Measurements from ENCODE around the gene INHA.

INHA gene

DNA sequence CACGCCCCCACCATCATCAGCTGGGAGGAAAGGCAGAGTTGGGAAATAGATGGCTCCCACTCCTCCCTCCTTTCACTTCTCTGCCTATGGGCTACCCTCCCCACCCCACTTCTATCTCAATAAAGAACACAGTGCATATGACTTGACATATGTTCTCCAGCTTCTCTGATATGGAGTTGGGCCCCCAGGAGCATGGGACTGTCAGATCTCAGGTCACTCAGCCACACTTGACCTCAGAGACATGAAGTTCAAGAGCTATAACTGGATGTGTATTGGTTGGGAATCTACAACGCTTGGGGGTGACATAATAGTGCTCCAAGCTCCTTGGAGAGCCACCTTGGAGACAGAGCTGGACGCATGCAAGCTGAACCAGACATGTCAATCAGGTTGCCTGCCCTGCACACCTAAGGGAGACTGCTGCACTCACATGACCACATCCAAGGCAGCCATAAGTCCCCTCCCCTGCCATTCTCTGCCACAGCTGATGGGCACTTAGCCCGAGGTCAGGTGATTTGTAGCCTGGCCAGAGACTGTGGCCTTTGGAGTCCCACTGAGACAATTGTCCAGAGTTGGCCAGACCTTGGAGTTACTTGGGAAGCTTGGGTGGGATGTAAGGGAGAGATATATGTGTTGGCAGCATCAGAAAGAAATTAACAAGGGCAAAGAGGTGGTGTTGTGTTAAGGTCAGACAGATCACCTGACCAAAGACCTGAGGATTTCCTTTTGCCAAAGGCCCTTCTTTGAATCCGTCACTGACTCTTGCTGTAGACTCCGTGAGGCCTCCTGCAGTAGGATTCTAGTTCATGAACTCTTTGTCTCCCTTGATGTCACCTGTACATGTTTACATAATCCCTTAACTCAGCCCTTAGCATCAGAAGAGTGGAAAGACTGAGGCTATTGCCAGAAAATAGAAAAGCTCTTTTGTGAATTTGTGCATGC lies 3.7 kb downstream of the INHA start:
- DNase-seq, result no peak

GRCh38 chr2:219576505-219577388 lies 4.6 kb downstream of the INHA start:
- peak in 1 of 2 experiments; percentile 65 for DNase-seq

DNA sequence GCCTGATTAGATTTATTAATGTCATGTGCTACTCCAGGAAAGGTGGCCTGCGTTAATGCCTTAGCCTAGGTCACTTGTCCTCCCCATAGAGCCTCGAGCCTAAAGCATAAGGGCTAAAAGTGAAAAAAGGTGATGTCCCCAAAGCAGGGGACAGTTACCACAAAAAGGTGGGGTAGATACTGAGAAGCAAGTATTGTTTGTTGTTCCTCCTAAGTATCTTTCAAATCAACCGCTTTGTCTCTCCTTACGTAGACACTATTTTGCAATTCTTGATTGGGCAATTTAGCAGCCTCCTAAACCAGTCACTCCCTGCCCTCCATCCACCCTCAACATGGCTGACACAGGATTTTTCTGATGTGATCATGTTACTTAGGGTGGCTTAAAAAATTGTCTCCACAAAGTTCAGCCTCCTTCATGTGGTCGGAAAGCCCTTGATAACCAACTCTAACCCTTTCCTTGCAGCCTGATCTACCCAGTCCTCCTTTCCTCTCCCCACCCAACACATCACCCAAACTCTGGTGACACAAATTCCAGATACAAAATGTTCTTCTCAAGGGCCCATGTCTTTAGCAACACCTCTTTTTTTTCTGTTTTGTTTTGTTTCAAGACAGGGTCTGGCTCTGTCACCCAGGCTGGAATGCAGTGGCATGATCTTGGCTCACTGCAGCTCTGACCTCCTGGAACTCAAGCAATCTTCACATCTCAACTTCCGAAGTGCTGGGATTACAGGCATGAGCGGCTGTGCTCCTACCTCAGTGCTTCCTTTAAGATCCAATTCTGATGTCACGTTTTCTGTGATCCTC lies 6.9 kb downstream of the INHA start:
- DNase-seq, result no peak

DNA sequence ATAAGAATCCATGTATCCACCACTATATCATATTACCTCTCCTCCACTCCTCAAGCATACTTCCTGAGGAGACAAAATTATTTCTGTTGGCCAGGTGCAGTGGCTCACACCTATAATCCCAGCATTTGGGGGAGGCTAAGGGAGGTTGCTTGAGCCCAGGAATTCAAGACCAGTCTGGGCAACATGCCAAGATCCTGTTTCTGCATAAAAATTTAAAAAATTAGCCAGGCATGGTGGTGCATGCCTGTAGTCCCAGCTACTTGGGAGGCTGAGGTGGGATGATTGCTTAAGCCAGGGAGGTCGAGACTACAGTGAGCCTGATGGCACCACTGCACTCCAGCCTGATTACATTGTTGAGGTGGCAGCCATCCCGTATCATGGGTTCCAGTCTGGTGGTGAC lies 9.2 kb downstream of the INHA start:
- no peak for DNase-seq

GRCh38 chr2:219591091-219591490 lies 19.0 kb downstream of the INHA start:
- no peak for DNase-seq

DNA sequence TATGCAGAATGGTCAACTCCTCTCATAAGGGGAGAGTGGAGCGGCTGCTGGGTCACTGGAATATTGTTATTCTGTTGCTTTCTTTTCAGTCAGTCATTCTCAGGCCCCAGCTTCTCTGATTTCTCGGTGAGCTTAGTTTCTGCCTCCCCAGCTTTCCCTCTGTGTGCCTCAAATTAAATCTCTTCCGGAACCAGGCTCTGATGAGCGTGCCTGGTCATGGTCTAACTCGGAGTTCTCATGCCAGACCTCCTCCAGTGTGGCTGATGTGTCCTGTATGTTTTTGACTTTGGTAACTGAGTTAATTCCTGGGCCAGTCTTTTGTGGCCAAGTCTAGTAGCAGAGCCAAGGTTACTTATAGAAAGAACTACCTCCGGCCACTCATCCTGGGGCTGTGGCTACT lies 20.6 kb downstream of the INHA start:
- DNase-seq, result no peak

GRCh38 chr2:219593154-219593553 lies 21.0 kb downstream of the INHA start:
- DNase-seq, result no peak

GRCh38 chr2:219595256-219595655 lies 23.1 kb downstream of the INHA start:
- no peak for DNase-seq

DNA sequence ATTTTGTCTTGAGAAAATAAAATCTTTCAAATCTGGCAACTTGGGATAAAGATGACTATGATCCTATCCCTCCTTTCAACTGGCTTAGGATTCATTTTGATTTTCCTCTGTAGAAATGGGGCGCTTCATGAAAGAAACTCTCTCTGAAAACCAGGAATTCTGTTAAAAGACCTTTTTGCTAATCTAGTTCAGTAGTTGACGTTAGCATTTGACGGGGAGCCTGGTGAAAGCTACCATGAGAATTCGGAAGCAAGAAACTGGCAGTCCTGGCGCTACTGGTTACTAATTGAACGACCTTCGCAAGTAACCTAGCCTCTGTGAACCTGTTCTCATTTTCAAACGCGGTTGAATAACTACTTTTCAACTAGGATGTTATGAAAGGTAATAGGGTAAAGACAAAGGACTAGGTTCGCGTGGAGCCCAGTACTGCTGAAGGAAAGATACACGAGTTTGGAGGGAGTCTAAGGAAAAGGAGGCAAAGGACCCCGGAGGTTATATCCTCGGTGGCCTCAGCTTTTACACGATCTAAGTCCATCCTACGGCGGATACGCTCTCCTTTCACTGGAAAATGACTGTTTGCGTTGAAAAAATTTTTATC lies 24.9 kb downstream of the INHA start:
- no peak for DNase-seq

GRCh38 chr2:219597552-219598307 lies 25.6 kb downstream of the INHA start, which contains the start of gene STK11IP:
TSS of gene STK11IP (plus strand) at chr2:219597857. CDS start at chr2:219598120, 263 bp downstream.
- peak; percentile 91 to 93 for DNase-seq

GRCh38 chr2:219598308-219599078 lies 26.4 kb downstream of the INHA start:
- DNase-seq, result no peak

- DNase-seq, result no peak
These were observed 31.7 kb downstream of the INHA start for GRCh38 chr2:219603771-219604170.

- DNase-seq, result no peak
These were observed 33.5 kb downstream of the INHA start for GRCh38 chr2:219605607-219605954.

DNA sequence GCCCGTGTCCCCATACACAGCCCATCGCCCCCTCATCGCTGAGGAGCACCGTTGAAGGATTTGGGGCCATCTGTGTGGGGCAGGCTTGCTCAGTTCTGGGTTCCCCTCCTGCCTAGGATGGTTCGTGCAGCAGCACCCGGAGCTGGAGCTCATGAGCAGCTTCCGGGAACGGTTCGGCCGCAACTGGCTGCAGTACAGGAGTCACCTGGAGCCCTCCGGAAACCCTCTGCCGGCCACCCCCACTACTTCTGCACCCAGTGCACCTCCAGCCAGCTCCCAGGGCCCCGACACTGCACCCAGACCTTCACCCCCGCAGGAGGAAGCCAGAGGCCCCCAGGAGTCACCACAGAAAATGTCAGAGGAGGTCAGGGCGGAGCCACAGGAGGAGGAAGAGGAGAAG lies 35.8 kb downstream of the INHA start:
- no peak for DNase-seq

- no peak for DNase-seq
These were observed 36.4 kb downstream of the INHA start for GRCh38 chr2:219608399-219608964.

DNA sequence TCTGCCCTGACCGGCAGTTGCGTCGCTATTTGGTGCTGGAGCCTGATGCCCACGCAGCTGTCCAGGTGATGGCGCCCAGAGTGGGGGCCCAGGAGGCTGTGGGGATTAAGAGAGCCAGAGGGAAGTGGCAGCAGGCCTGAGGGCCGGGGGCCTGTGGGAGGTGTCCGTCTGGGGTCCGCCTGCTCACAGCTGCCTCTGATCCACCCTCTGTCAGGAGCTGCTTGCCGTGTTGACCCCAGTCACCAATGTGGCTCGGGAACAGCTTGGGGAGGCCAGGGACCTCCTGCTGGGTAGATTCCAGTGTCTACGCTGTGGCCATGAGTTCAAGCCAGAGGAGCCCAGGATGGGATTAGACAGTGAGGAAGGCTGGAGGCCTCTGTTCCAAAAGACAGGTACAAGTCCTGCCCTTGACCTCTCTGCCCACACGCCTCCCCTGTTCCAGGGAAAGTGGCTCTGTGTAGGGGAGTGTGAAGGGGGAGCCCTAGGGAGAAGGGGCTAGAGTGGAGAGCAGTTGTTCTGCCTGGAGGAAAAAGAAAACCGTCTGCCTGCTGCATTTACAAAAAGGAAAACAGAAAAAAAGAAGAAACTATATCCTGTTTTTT lies 37.1 kb downstream of the INHA start:
- peak in 1 of 2 experiments; percentile 6 for DNase-seq

GRCh38 chr2:219611306-219611705 lies 39.2 kb downstream of the INHA start:
- DNase-seq, result no peak

GRCh38 chr2:219611866-219612576 lies 39.9 kb downstream of the INHA start:
- no peak for DNase-seq

DNA sequence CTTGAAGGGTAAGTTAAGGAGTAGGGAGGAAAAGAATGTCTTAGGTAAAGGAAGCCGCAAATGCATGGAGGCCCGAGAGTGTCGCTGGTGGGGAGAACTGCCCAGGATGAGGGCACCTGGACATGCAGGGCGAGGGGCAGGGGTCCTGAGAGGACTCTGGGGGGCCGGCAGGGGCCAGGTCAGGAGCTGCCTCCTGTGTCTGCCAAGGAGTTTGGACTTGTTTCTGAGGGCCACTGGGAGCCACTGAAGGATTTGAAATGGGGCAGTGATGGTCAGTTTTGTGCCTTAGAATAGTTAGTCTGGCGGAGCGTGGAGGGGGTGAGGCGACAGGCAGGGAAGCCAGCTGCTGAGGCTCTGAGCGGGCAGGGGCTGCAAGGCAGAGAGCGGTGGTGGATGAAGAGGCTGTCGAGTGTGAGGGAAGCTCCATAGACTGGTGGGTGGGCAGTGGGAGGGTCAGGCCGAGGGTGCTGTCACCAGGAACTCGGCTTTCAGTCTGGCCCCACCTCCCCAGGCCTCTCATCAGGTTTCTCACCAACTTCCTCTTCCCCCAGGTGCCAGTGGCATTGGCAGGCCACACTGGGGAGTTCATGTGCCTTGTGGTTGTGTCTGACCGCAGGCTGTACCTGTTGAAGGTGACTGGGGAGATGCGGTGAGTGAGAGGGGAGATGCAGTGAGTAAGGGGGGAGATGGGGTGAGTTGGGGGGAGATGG lies 40.6 kb downstream of the INHA start:
- no peak for DNase-seq
